ENCODE data around the gene CDH15. TPM values are rescaled to one million over a fixed set of nuclear protein-coding genes. Genes with fewer than 3 reads are reported as not detected.

The CDH15 gene
- total and polyA plus RNA-seq, 2 of the 13 experiments (the other 11 are each of a cell fraction or from before 2014, with no cell fraction given) = 0.74 to 2.2 TPM

GRCh38 chr16:89197633-89198416 is 26.3 kb downstream of the CDH15 start (continued):
- TF ChIP-seq, protein P1, sequence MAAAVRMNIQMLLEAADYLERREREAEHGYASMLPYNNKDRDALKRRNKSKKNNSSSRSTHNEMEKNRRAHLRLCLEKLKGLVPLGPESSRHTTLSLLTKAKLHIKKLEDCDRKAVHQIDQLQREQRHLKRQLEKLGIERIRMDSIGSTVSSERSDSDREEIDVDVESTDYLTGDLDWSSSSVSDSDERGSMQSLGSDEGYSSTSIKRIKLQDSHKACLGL (CRISPR knock-in tag; IDR thresholded peaks at IDR 0.05) = peak; percentile 81; the same call in 1 of the 2 replicates
- TF ChIP-seq ARNT (IDR thresholded peaks at IDR 0.05) = no peak
- no peak for TF ChIP-seq PLRG1 (conservative IDR thresholded peaks at IDR 0.05)
- peak; percentile 80 to 93; a peak in 3 of 4 replicates for TF ChIP-seq KLF16 (CRISPR knock-in tag; IDR thresholded peaks at IDR 0.05)
- TF ChIP-seq AGO1 (IDR thresholded peaks at IDR 0.05; ENCODE audit: low read depth, low read length, poor library complexity, severe bottlenecking) = peak; percentile 17
- 0 out of 2 replicates have a peak, but pooled peaks have one; percentile 22 for TF ChIP-seq ZNF24 (IDR thresholded peaks at IDR 0.05)
- no peak for TF ChIP-seq JUNB (CRISPR knock-in tag; IDR thresholded peaks at IDR 0.05; ENCODE audit: borderline replicate concordance)
- peak; percentile 88 for TF ChIP-seq TCF7 (IDR thresholded peaks at IDR 0.05; ENCODE audit: low read depth)
- TF ChIP-seq XRCC5 (optimal IDR thresholded peaks at IDR 0.05; ENCODE audit: low read length) = peak; percentile 95
- TF ChIP-seq GMEB2 (CRISPR knock-in tag; IDR thresholded peaks at IDR 0.05; ENCODE audit: low read depth) = no peak
- TF ChIP-seq, protein P2, sequence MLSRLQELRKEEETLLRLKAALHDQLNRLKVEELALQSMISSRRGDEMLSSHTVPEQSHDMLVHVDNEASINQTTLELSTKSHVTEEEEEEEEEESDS (CRISPR knock-in tag; IDR thresholded peaks at IDR 0.05; ENCODE audit: borderline replicate concordance) = no peak
- no peak for TF ChIP-seq ZNF136 (CRISPR knock-in tag; IDR thresholded peaks at IDR 0.05; ENCODE audit: low read depth)
- TF ChIP-seq ZNF138 (CRISPR knock-in tag; IDR thresholded peaks at IDR 0.05; ENCODE audit: low read depth) = no peak
- TF ChIP-seq PPARG (CRISPR knock-in tag; conservative IDR thresholded peaks at IDR 0.05) = peak; percentile 67
- no peak for TF ChIP-seq ZNF160 (CRISPR knock-in tag; IDR thresholded peaks at IDR 0.05)
- TF ChIP-seq CSRNP1 (CRISPR knock-in tag; IDR thresholded peaks at IDR 0.05) = no peak
- TF ChIP-seq RXRA (CRISPR knock-in tag; IDR thresholded peaks at IDR 0.05) = peak; percentile 98
- TF ChIP-seq NR3C1 (CRISPR knock-in tag; IDR thresholded peaks at IDR 0.05) = no peak
- peak; percentile 68 for TF ChIP-seq AGO2 (optimal IDR thresholded peaks at IDR 0.05; ENCODE audit: low read depth, low read length)
- TF ChIP-seq RNF2 (conservative IDR thresholded peaks at IDR 0.05; ENCODE audit: low read depth) = peak; percentile 26; the same call in 1 of the 2 replicates
- no peak for TF ChIP-seq ZNF468 (CRISPR knock-in tag; IDR thresholded peaks at IDR 0.05)
- 0 out of 2 replicates have a peak, but pooled peaks have one; percentile 47 for TF ChIP-seq PRMT3 (CRISPR knock-in tag; IDR thresholded peaks at IDR 0.05; ENCODE audit: borderline replicate concordance, low read depth)
- TF ChIP-seq, protein P3, sequence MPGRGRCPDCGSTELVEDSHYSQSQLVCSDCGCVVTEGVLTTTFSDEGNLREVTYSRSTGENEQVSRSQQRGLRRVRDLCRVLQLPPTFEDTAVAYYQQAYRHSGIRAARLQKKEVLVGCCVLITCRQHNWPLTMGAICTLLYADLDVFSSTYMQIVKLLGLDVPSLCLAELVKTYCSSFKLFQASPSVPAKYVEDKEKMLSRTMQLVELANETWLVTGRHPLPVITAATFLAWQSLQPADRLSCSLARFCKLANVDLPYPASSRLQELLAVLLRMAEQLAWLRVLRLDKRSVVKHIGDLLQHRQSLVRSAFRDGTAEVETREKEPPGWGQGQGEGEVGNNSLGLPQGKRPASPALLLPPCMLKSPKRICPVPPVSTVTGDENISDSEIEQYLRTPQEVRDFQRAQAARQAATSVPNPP (CRISPR knock-in tag; IDR thresholded peaks at IDR 0.05) = no peak
- peak; percentile 87 for TF ChIP-seq LCORL (IDR thresholded peaks at IDR 0.05)
- TF ChIP-seq LCORL (CRISPR knock-in tag; IDR thresholded peaks at IDR 0.05) = peak; percentile 99
- 0 out of 2 replicates have a peak, but pooled peaks have one; percentile 30 for TF ChIP-seq HOXA9 (CRISPR knock-in tag; IDR thresholded peaks at IDR 0.05; ENCODE audit: borderline replicate concordance)
- TF ChIP-seq ZNF788 (CRISPR knock-in tag; IDR thresholded peaks at IDR 0.05; ENCODE audit: borderline replicate concordance) = peak; percentile 87; the same call in 1 of the 2 replicates
